Activated naive CD4-positive, alpha-beta T cell treated with anti-CD3 and anti-CD28 coated beads, Interleukin-2, amount 10 ng/mL, durations not matched to agents 7 days and 5 days (primary cell): ENCODE data around the gene LARP1B.
A peak's percentile ranks its signal among the peaks of the same experiment; 100 is the strongest.
"Not testable (repeated sequence)": the region's sequence is repeated elsewhere in the genome, so short reads cannot be mapped to it uniquely, and the experiment has no call there.

Source experiments
- CTCF ChIA-PET: fragments of 350-600 bp; sonication (Branson Sonifier 250); formaldehyde crosslinking; loops from one replicate; lab custom pipeline; 2021; ENCODE audit warnings: antibody characterized with exemption; lab: Charles Lee
- DNase-seq: peaks from one replicate; pipeline ENCODE4 v3.0.0-alpha.2; 2020
- H3K27ac Mint-ChIP-seq: one replicate; pipeline ENCODE4 v1.8.0; 2021; ENCODE audit warnings: mild to moderate bottlenecking, moderate library complexity, mixed read lengths
- H3K27me3 Mint-ChIP-seq: one replicate; pipeline ENCODE4 v1.8.0; 2021; ENCODE audit warnings: mild to moderate bottlenecking, mixed read lengths
- H3K36me3 Mint-ChIP-seq: one replicate; pipeline ENCODE4 v1.8.0; 2021; ENCODE audit warnings: mixed read lengths
- H3K4me1 Mint-ChIP-seq: one replicate; pipeline ENCODE4 v1.8.0; 2021; ENCODE audit warnings: mixed read lengths
- H3K4me3 Mint-ChIP-seq: one replicate; pipeline ENCODE4 v1.8.0; 2021; ENCODE audit warnings: mild to moderate bottlenecking, moderate library complexity, mixed read lengths
- H3K9me3 Mint-ChIP-seq: one replicate; pipeline ENCODE4 v1.8.0; 2021; ENCODE audit warnings: mixed read lengths

The LARP1B gene

GRCh38 chr4:128066453-128066820, 5.3 kb downstream of the LARP1B start:
- H3K9me3 Mint-ChIP-seq, result not testable (repeated sequence)
- CTCF ChIA-PET, result interaction anchor here (0.7 kb wide), 2 partner anchors 185 to 486 kb away, joined by 3 read pairs; no protein-coding TSS in a partner anchor

DNA sequence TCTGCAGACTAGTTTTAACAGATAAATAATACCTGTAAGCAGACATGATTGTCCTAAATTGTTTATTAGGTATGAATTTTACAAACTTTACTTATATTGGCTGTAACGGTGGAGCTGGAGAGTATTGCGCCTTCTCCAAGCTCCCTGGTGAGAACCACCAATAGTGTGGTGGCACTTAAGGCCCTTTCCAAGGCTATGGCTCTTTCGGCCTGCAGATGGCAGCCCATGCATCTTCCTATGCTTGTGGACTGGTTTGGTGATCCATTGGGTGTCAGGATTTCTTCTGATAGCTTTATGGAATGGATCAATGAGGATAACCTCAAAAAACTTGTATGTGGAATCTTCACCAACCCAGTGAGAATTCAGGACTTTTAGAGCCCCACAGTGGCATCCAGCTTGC, 7.8 kb downstream of the LARP1B start:
- Mint-ChIP-seq H3K36me3 (no peaks in the 10 kb centered on the region), H3K9me3 (no peaks in the 10 kb centered on the region), H3K4me1 (peaks cover 6% of the 10 kb centered on the region), H3K4me3 (no peak overlapping the region), H3K27ac (no peak overlapping the region), H3K27me3 (peaks cover 4% of the 10 kb centered on the region)
- CTCF ChIA-PET, result interaction anchor here (0.9 to 1.7 kb wide), 4 partner anchors 12 to 122 kb away, joined by 3 to 5 read pairs (median 3); no protein-coding TSS in a partner anchor
- peak; percentile 29 for DNase-seq

More at GRCh38 chr4:128066453-128066820, 5.3 kb downstream of the LARP1B start:
- H3K4me1 Mint-ChIP-seq, result peaks cover 15% of the 10 kb centered on the region
- H3K27ac Mint-ChIP-seq, DNase-seq, H3K36me3 Mint-ChIP-seq, H3K4me3 Mint-ChIP-seq, H3K27me3 Mint-ChIP-seq: not testable (repeated sequence)

GRCh38 chr4:128076464-128076863, 15.4 kb downstream of the LARP1B start:
- Mint-ChIP-seq H3K27me3 (no peaks in the 10 kb centered on the region), H3K36me3 (peaks cover 16% of the 10 kb centered on the region), H3K27ac (no peak overlapping the region), H3K9me3 (no peaks in the 10 kb centered on the region), H3K4me3 (no peak overlapping the region), H3K4me1 (no peaks in the 10 kb centered on the region)
- DNase-seq, result no peak
- CTCF ChIA-PET, result interaction anchor here (0.6 kb wide), 1 partner anchor 169 kb away, joined by 5 read pairs; no protein-coding TSS in a partner anchor

GRCh38 chr4:128095293-128095692, 34.2 kb downstream of the LARP1B start:
- H3K4me1 Mint-ChIP-seq, CTCF ChIA-PET, H3K27me3 Mint-ChIP-seq, H3K4me3 Mint-ChIP-seq, H3K9me3 Mint-ChIP-seq, H3K27ac Mint-ChIP-seq, DNase-seq: not testable (repeated sequence)
- peaks cover 18% of the 10 kb centered on the region for H3K36me3 Mint-ChIP-seq

DNA sequence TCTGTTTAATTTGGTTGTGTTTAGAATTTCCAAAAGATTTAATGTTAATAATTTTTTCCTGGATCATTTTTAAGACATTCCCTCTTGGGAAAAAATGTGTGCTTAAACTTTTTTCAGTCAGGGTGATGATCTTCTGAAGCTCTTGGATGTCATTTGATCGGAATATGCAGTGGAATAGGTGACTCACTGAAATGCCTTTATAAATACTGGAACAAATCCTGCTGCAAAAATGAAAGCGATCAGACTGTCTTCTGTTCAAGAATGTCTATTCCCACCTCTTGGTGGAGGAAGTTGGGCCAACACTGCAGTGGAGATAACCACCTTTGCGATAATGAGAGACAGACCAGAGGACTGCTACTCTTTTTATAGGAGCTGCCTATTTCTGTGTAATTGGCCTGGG, 46.7 kb downstream of the LARP1B start:
- Mint-ChIP-seq H3K27ac (no peak overlapping the region), H3K4me3 (no peak overlapping the region), H3K36me3 (peaks cover 10% of the 10 kb centered on the region), H3K4me1 (no peaks in the 10 kb centered on the region), H3K27me3 (no peaks in the 10 kb centered on the region), H3K9me3 (no peaks in the 10 kb centered on the region)
- CTCF ChIA-PET, result no interaction called here
- DNase-seq, result no peak

- no peak for DNase-seq
- Mint-ChIP-seq H3K36me3 (peaks cover 9% of the 10 kb centered on the region), H3K4me3 (no peak overlapping the region), H3K27me3 (no peaks in the 10 kb centered on the region), H3K27ac (no peak overlapping the region), H3K9me3 (no peaks in the 10 kb centered on the region), H3K4me1 (no peaks in the 10 kb centered on the region)
- CTCF ChIA-PET, result no interaction called here
Observed at GRCh38 chr4:128123036-128123435, 61.9 kb downstream of the LARP1B start.

DNA sequence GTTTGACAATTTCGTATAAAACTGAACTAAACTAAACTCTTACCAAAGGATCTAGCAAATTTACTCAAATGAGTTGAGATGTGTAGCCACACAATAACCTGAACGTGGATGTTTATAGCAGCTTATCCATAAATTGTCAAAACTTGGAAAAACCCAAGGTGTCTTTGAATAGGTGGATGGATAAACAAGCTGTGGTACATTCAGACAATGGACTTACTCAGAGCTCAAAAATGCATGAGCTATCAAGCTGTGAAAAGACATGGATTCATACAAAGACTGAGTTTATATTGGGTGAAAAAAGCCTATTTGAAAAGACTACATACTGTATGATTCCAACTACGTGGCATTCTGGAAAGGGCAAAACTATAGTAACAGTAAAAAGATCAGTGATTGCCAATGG, 69.5 kb downstream of the LARP1B start:
- Mint-ChIP-seq H3K27me3 (no peaks in the 10 kb centered on the region), H3K4me1 (no peaks in the 10 kb centered on the region), H3K27ac (no peak overlapping the region), H3K36me3 (peaks cover 3% of the 10 kb centered on the region), H3K9me3 (no peaks in the 10 kb centered on the region), H3K4me3 (no peak overlapping the region)
- no peak for DNase-seq
- CTCF ChIA-PET, result no interaction called here

DNA sequence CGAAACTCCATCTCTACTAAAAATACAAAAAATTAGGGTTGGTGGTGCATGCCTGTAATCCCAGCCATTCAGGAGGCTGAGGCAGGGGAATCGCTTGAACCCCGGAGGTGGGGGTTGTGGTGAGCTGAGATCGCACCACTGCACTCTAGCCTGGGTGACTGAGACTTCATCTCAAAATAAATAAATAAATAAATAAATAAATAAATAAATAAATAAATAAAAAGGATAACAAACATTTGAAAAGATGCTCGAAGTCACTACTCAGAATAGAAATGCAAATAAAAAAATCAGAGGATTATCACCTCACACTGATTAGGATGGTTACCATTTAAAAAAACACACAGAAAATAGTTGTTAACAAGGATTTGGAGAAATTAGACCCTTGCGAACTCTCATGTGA, 73.8 kb downstream of the LARP1B start:
- CTCF ChIA-PET, result no interaction called here

DNA sequence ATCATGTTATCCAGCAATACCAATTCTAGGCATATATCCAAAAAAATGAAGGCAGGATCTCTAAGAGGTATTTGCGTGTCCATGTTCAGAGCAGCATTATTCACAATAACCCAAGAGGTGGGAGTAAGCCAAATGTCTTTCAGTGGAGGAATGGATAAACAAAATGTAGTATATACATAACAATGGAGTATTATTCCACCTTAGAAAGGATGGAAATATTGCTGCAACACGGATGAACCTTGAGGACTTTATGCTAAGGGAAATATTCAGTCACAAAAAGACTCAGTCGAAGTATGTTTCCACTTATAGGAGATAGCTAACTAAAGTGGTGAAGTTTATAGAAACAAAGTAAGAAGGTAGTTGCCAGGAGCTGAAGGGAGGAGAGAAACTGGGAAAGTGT, 74.3 kb downstream of the LARP1B start:
- Mint-ChIP-seq H3K4me3 (no peak overlapping the region), H3K36me3 (peaks cover 2% of the 10 kb centered on the region), H3K9me3 (no peaks in the 10 kb centered on the region), H3K4me1 (no peaks in the 10 kb centered on the region), H3K27ac (no peak overlapping the region), H3K27me3 (no peaks in the 10 kb centered on the region)
- CTCF ChIA-PET, result no interaction called here
- DNase-seq, result no peak

More for the DNA sequence above, 73.8 kb downstream of the LARP1B start:
- no peaks in the 10 kb centered on the region for H3K9me3 Mint-ChIP-seq
- no peak overlapping the region for H3K4me3 Mint-ChIP-seq
- peaks cover 2% of the 10 kb centered on the region for H3K36me3 Mint-ChIP-seq
- H3K27ac Mint-ChIP-seq, result no peak overlapping the region
- no peak for DNase-seq
- H3K4me1 Mint-ChIP-seq, result no peaks in the 10 kb centered on the region
- H3K27me3 Mint-ChIP-seq, result no peaks in the 10 kb centered on the region

GRCh38 chr4:128141866-128142265, 80.8 kb downstream of the LARP1B start:
- Mint-ChIP-seq H3K4me1 (no peaks in the 10 kb centered on the region), H3K9me3 (peaks cover 11% of the 10 kb centered on the region), H3K27ac (no peak overlapping the region), H3K36me3 (peaks cover 2% of the 10 kb centered on the region), H3K4me3 (no peak overlapping the region), H3K27me3 (no peaks in the 10 kb centered on the region)
- CTCF ChIA-PET, result no interaction called here
- DNase-seq, result no peak

GRCh38 chr4:128145727-128146126, 84.6 kb downstream of the LARP1B start:
- Mint-ChIP-seq H3K9me3 (peaks cover 11% of the 10 kb centered on the region), H3K36me3 (peaks cover 2% of the 10 kb centered on the region), H3K4me1 (no peaks in the 10 kb centered on the region), H3K4me3 (no peak overlapping the region), H3K27me3 (no peaks in the 10 kb centered on the region), H3K27ac (no peak overlapping the region)
- CTCF ChIA-PET, result no interaction called here
- DNase-seq, result no peak

DNA sequence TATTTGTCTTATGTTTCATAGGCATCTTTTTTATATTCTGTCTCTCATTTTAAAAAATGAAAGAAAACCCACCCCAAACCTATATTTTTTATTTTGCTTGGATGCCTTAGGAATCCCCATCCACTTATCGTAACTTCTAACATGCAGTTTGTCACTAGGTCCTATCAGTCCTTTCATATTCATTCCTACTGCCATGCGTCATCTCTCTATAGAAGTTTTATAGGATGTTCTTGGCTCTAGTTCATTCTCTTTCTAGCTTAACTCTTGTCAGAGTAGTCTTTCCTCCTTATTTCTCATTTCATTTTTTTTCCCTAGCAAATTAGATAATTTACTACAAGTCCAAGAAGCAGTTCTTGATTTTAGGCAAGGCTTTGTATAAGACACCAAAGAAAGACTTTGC, 92.7 kb downstream of the LARP1B start:
- no peaks in the 10 kb centered on the region for H3K27me3 Mint-ChIP-seq
- no peak overlapping the region for H3K27ac Mint-ChIP-seq
- no peak for DNase-seq
- peaks cover 7% of the 10 kb centered on the region for H3K36me3 Mint-ChIP-seq
- CTCF ChIA-PET, result no interaction called here
- H3K4me3 Mint-ChIP-seq, result no peak overlapping the region
- peaks cover 2% of the 10 kb centered on the region for H3K9me3 Mint-ChIP-seq
- H3K4me1 Mint-ChIP-seq, result no peaks in the 10 kb centered on the region

DNA sequence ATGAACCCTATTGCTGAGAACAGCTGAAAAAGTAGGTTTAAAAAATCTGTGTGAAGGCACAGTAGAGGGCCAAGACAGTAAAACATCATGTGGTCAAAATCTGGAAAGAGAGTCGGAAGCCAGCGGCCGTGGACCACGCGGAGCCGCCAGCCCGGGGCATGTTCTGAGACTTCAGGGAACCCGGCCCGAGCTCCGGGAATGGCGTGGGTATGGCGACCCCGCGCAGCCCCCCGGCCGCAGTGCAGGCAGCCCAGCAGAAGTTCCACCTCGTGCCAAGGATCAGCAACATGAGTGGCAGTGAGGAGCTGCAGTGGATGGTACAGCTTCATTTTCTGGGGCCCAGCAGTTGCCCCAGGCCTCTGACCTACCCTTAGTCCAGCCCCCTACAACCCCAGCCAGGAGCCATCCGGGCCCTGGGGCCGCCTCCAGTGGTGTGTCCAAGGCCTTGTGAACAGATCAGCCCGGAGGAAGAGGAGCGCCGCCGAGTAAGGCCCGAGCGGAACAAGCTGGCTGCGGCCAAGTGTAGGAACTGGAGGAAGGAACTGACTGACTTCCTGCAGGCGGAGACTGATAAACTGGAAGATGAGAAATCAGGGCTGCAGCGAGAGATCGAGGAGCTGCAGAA, 94.2 kb downstream of the LARP1B start:
- Mint-ChIP-seq H3K4me3 (no peak overlapping the region), H3K27ac (no peak overlapping the region)

GRCh38 chr4:128155874-128156456, 94.9 kb downstream of the LARP1B start:
- no peak overlapping the region for H3K4me3 Mint-ChIP-seq
- no peaks in the 10 kb centered on the region for H3K4me1 Mint-ChIP-seq
- no peak overlapping the region for H3K27ac Mint-ChIP-seq
- H3K27me3 Mint-ChIP-seq, result no peaks in the 10 kb centered on the region
- peaks cover 7% of the 10 kb centered on the region for H3K36me3 Mint-ChIP-seq
- DNase-seq, result no peak
- H3K9me3 Mint-ChIP-seq, result peaks cover 2% of the 10 kb centered on the region
- CTCF ChIA-PET, result interaction anchor here (0.6 kb wide), 1 partner anchor 96 kb away, joined by 3 read pairs; no protein-coding TSS in a partner anchor

More for the DNA sequence above, 94.2 kb downstream of the LARP1B start:
- H3K27me3 Mint-ChIP-seq, result no peaks in the 10 kb centered on the region
- peaks cover 2% of the 10 kb centered on the region for H3K9me3 Mint-ChIP-seq
- H3K4me1 Mint-ChIP-seq, result no peaks in the 10 kb centered on the region
- CTCF ChIA-PET, result interaction anchor here (0.6 kb wide), 1 partner anchor 95 kb away, joined by 3 read pairs; no protein-coding TSS in a partner anchor
- peaks cover 7% of the 10 kb centered on the region for H3K36me3 Mint-ChIP-seq
- DNase-seq, result no peak

- DNase-seq, H3K27me3 Mint-ChIP-seq, H3K36me3 Mint-ChIP-seq, H3K4me3 Mint-ChIP-seq, CTCF ChIA-PET, H3K27ac Mint-ChIP-seq, H3K4me1 Mint-ChIP-seq, H3K9me3 Mint-ChIP-seq: not testable (repeated sequence)
Observed at GRCh38 chr4:128156472-128156871, 95.4 kb downstream of the LARP1B start.
